GM19467 (cell line): ENCODE measurements around the gene SIM1.
A peak's percentile ranks its signal among the peaks of the same experiment; 100 is the strongest.

Source experiments
- ATAC-seq: cut with Tn5 transposase; IDR thresholded peaks from one replicate; pipeline ENCODE4 v1.9.1; 2021; ENCODE audit warnings: mild to moderate bottlenecking, moderate library complexity; ENCODE audit not compliant: unreplicated experiment

The SIM1 gene

DNA sequence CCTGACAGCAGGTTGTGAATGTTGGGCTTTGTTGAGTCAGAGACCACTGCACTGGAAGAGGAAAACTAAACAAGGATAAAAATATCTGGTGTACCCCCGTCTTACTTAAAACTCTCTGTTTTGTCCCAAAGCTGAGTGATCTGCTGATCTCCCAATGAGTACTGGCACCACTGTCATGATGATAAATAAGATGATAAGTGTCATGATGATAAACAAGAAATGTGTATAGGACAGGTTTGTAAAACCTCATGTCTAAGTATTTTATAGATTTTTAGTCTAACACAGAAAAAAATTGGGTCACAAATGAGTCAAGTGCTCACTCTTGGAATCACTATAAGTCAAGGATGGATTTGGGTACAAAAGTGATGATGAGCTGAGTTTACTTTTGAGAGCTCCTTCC, 8.5 kb upstream of the SIM1 start:
- no peak for ATAC-seq

- peak; percentile 74 for ATAC-seq
Measured at GRCh38 chr6:100472674-100473073, 8.0 kb upstream of the SIM1 start.

DNA sequence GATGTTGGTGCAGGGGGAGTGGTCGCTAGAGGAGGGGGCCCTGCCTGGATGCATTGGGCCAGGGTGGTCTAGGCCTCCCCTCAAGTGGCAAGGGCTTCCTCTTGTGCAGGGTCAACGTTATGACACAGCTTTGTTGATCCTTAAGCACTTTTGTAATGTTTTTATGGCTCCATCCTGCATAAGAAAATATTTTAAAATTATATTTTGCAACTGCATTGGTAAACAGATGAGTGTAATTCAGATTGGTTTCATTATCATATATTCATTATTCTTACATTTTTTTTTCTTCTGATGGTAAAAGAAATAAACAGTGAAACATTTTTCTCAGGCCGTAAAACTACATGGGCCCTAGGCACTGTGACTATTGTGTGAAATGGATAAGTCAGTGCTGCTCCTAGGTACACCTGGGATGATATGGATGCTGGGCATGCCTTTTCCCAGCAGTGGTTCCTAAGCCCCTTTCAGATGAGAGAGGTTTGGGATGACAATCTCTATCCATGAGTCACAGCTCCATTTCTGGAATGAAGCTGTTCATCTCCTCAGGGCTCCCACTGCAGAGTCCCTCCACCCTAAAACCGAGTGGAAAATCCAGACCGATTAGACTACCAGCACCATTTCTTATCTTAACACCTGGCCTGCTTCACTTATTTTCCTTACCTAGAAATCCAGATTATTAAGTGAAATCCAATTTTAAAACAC, 5.8 kb upstream of the SIM1 start:
- ATAC-seq, result no peak

DNA sequence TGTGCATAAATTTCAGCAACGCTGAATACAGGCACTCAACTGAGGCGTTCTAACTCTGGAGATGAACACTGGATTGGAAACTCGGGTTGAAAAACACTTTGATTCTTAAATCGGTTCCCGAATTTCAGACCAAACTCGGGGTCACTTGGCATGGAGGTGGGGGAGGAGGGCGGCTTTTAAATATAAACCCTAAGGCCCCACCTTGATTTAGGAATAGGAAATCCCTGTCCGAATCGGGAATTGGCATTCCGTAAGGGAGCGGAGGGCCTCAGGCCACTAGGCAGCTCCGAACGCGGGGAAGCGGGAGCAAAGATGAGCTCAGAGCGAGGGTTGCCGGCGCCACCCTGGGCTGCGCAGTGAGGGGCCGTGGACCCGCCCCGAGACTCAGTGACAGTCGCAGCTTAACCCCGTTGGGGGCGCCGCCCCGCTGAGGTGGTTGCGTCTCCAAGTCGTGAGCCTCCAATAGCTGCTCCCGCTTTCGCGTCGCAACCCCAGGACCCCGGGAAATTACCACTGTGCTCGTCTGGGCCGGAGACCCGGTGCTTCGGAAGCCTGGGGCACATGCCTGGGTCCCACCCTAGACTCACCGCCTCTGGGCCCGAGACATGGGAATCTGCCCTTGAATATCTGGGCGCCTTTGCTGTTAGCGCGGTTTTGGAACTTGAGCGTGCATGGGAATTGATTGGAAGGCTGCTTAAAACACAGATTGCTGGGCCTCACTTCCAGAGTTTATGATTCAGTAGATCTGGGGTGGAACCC, 4.6 kb upstream of the SIM1 start:
- no peak for ATAC-seq

DNA sequence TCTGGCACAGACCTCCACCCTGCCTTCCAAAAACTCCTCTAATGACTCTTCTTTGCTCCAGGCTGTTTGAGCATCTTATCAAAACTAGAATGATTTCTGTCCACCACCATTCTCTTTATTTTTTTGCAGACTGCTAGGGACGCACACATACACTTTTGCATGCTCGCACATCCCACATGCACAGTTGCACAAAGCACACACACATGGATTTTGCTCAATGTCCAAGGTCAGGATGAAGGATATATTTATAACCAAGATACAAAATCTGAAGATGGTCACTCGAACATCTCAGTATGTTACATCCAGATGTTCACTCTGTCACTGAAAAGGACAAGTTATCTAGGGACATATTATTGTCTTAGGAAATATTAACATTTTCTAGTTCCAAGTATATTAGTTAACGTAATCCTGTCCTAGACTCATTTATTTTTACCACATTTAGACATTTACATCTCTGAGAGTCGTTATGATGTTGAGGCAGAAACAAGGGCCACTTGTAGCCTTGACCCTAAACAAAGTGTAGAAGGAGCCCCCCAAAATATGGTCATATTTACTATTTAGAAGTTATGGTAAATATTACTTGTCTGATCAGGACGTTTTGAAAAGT, 3.4 kb upstream of the SIM1 start:
- ATAC-seq, result no peak

DNA sequence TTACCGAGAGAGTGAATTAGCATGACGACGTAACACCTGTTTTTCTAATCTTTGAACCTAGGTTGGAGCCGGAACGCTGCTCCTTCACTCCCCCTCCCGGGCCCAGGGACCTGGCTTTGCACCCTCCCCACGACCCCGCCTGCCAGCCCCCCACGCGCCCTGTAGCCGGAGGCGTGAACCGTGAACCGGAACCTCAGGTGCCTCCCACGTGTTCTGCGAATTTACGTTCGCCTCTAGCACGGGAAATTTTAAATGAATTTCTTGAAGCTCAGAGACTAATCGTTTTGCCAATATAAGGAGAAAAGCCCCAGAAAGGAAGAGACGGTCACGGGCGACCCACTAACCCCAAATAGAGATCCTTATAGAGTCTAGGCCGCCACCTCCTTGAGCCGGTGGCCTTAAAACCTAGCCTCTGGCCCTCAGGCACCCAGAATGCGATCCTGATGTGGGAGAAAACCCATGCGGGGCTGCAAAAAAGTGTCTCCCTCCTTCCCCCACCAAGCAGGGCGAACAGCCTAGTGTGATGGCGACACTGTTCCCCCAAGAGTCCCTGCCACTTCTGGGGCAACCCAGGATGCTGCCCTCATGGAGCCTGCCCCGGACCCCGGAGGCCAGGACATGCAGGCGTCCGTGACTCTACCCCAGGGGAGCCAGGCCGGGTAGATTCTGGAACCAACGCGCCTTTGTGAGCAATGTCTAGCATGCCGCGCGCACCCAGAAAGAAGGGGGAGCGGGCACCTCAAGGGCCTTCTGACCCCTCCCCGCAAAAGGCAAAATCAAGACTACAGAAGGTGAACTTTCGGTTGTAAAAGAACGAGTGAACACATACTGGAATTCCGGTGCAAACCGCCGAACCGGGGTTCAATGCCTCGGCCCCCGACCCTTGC, 2.7 kb upstream of the SIM1 start:
- no peak for ATAC-seq

GRCh38 chr6:100466410-100467128, 1.8 kb upstream of the SIM1 start:
- ATAC-seq, result no peak

DNA sequence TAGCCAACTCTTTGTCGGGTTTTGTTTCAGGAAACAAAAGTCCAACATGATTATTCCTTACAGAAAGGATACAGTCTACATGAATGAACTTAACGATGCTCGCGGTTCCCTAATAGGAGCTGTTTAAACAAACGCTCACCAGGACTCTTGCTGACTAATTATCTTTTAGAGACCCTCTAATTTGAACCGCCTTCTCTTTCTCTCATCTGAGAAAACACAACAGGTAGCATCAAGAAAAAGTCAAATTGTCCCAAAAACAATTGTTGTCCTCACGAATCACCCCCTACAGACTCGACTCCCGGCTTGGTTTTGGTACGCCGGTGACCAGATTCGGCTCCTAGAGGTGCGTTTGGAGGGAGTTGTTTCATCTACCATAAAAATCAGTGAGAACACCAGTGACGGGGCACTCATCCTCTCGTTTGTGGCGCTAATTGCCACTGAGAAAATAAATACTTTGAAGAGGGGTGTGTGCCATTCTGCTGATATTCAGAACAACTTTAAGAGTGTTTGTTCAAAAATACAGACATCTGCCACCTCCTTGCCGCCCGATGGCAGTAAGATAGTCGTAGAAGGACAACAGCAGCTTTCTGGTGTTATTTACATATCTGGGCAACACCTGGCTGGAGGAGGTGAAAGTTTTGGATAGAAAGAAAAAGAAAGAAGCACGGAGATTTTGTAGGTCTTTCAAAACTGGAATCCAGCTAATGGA, 1.1 kb upstream of the SIM1 start:
- no peak for ATAC-seq

DNA sequence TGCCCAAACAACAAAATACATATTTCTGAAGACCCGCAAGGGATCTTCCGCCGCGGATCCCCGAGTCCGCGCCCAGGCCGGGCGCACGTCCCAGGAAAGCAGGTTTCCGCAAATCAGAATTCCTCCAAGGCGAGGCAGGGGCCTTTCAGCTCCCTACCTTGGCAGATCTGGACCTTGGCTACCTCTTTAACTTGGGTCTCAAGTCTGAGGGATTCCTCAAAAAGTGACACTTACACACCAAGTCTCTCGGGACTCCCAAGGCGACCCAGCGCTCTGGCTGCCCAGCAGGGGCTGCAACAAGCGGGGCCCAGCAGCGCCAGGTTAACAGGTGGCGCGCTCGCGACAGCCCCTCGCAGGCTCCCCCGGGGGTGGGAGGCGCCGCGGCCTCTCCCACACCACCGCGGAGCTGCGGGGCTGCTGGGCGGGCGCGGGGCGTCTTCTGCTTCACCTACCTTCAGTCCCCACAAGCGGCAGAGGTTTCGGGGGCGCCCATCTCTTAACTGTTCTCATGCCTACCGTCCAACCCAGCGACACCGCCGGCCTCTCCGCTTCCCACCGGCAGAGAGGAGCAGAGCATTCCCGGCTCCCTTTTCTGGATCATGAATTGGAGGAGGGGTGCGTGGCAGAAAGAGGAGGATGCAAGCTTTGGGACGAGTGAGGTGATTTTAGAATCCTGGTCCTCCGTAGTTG, 414 bp downstream of the SIM1 start:
- no peak for ATAC-seq

GRCh38 chr6:100463630-100464161, 1.0 kb downstream of the SIM1 start:
- no peak for ATAC-seq

DNA sequence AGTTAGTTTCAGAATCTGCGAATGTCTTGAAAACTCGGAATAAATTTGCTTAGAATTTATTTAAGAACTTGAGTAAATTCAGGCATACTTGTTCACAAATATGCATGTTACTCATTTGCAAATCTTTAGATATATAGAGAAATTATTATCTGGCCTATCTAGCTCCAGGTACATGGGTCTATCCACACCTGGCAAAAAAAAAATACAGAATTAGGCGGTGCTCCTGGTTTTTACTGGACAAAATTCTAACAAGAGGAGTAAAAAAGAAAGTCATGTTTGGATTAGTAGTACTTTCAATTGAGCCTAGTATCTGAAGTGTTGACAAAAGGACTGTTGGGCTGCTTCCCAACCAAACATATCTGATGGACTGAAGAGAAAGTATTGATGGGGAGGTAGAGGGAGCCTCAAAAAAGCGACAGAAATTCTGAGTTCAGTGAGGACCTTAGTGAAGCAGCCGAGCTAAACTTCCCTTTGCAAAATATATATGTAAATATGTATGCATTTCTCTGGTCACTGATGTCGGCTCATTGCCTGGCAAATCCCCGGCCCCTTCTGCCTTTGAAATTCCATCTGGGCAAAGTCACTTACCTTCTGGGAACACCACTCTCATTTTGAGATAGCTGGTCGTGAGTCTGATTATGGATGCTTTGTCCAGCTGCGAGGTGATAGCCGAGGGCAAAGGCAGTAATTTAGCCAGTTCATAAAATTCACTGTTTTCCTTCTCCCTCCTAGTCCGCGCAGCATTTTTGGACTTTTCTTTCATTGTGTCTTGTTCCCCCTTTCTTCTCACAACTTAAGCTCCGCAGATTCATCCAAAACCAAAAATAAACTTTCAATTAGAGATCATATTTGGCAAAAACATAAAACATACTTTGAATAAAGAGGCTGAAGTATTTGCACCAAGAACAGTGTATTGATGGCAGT, 1.8 kb downstream of the SIM1 start:
- no peak for ATAC-seq

DNA sequence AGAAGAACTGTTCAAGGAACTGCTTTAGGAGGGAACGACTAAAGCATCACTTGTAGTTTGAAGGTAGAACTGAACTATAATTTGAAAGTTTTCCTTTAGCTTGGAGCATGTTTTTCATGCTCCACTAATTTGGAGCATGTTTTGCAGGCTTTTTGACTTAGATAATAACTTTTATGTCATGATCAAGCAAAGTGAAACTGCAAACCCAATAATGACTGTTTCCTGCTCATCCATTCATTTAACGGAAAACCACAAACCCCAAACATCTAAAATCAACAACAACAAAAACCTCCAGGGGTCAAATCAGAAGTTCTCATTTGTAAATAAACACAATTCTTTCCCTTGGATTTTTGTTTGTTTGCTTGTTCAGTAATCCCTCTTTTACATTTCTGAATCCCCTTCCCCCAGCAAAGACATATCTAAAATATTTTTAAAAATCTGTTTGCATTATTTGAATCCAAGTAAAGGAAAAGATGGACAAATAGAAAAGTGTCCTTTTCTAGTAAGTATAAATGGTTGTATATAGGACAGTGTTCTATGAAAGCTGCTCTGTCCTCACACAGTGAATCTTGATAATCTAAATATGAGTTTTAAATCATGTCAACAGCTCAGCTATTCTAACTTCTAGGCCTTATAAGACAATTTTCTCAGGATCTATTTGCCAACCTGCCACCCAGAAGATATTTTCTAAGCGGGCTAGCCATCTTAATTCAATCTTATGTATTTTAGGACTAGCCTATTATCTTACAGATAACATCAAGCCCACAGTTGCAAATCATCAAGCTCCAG, 2.6 kb downstream of the SIM1 start:
- no peak for ATAC-seq

DNA sequence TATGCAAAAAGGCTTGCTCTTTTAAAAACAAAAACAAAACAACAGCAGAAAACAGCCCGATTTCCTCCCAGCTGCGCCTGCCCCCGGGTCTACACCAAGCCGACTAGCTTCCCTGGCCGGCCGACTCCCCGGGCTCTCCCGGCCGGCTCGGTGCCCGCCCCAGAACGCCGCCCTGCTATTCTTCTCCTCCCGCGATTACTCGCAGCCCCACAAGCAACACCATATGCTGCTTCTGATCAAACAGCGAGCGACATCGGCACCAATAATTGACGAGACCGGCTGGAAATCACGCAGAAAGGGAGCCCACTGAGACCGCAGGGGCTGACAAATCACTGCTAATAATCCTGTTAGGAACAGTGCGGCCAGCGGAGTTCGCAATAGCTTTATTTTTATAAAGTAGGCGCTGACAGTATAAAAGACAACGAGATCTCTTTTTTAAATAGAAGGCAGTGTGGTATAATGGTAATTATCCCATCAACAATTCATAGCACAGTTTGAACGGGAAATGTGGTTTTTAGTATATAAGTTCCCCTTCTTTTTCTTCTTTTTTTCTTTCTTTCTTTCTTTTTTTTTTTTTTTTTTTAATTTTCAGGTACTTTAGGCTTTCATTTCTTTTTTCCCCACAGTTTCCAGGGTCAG, 3.3 kb downstream of the SIM1 start:
- no peak for ATAC-seq

- no peak for ATAC-seq
Measured at GRCh38 chr6:100460650-100461204, 4.0 kb downstream of the SIM1 start.

DNA sequence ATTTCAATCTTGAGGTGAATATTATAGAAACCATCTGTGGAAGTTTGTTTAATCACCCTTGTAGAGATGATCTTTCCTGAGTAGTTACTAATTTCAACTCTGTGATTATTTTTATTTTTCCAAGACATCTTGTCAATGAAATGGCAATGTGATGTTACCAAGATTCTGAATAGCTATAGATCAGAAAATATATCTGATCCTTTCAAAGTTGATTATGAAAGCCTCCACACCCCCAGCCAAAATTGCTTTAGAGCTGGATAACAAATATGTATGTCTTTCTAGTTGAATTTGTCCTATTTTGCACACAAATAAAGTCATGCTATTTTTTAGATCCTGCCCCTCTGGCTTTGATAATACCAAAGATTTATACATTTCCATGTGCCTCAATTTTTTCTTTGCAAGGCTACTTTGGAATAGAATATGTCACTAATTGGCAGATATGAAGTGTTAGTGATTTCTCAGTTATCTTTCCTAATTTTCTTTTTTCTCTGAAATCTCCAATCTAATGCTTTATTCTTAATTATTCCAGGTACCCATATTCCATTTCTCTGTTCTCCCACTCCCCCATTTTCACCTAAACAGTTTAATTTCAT, 5.0 kb downstream of the SIM1 start:
- no peak for ATAC-seq
